Measurements from ENCODE around the gene GPC5. TPM values are rescaled to one million over a fixed set of nuclear protein-coding genes. Genes with fewer than 3 reads are reported as not detected.
"Not testable (repeated sequence)": the region's sequence is repeated elsewhere in the genome, so short reads cannot be mapped to it uniquely, and the experiment has no call there.

GPC5 gene
- total RNA-seq, 1 donor from 2014 or later, result 4.0 TPM

DNA sequence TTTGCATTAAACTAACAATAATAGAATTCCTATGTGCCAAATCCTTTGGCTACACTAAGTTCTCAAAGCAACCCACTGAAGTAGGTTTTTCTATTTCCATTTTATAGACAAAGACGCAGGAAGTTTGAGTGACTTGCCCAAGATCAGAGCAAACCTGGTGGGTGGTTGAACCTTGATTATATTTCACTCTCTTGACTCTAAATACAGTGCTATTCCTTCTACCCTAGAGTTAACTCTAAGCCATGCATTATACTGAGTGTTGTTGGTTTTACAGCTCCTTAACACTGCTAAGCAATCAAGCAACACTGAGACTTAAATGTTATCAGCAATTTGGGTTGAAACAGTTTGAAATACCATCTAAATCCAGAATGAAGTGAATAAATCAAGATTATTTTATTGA is 1014.6 kb downstream of the GPC5 start:
- no peak for DNase-seq (ENCODE audit: extremely low read depth, low read depth, low spot score)

DNA sequence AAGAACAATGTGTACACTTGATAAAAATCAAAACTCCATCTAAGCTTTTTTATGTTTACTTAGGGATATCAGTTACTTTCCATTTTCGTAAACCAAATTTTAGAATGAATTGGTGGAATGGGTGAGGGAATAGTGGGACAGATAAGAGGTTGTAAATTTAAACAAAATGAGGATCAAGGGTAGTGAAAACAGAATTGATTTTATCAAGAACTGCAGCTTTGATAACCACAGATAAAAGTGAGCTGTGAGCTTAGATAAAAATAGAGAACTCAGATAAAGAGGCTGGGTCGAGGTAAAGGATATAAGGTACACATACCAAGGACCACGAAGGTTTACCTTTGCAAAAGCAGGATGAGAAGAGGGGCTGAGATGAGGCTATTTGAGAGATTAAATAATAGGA is 1015.0 kb downstream of the GPC5 start:
- no peak for DNase-seq (ENCODE audit: extremely low read depth, low read depth, low spot score)

DNA sequence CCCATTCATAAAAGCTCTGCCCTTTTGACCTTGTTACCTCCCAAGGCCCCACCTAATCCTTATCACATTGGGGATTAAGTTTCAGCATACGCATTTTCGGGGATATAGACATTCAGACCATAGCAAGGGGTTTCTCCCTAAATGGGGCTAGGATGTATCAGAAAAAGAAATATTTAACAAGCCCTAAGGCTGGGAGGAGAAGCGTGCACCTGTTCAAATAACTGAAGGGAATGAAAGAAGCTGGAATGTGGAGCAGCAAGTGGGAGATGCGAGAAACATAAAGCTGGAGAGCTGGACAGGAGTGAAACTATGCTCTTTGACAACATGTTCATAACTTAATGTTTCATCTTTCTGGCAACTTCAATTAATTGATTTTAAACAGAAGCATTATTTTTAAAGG is 1016.4 kb downstream of the GPC5 start:
- DNase-seq (ENCODE audit: extremely low read depth, low read depth, low spot score), result no peak

DNA sequence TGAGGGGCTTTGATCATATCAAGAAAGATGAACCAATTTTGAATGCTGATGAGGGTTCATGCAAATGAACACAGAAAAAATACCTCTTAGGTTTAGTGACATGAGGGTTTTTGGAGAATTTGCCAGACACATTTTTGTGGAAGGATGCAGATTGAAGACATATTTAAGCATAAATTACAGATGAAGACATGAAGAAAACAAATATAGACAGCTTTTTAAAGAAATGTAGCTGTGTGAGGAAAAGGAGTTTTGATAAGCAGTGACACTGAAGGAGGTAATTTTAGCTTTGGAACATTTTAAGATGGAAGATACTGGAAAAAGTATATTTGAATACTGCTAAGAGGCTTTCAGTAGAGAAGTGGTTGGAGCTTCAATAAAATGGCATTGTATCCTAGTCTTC is 1017.4 kb downstream of the GPC5 start:
- no peak for DNase-seq (ENCODE audit: extremely low read depth, low read depth, low spot score)

DNA sequence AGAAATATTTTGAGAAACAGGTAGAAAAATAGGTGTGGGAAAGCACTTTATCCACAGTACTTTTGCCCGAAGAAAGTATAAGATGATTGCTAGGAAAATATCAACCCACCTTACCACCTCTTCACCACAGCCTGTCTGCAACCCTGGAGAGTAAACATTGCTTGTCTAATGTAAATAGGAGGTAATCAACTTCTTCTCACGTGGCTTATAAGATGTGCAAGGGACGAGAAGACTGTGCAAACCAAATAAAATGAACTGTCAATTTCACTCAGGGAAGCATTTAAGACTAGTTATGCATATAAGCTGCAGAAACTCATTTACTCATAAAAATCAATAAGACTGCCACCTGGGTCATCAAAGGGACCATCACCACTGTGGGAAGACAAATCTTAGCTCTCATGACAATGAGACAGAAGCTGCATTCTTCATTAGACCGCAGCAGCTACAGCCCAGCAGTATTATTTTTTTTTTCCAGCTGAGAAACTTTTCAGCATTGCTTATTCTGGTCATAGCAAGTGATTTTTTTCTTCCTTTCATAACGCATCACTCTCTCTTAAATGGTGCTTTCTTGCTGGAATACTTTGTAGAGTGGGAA is 1020.5 kb downstream of the GPC5 start:
- DNase-seq (ENCODE audit: extremely low read depth, low read depth, low spot score), result no peak

DNA sequence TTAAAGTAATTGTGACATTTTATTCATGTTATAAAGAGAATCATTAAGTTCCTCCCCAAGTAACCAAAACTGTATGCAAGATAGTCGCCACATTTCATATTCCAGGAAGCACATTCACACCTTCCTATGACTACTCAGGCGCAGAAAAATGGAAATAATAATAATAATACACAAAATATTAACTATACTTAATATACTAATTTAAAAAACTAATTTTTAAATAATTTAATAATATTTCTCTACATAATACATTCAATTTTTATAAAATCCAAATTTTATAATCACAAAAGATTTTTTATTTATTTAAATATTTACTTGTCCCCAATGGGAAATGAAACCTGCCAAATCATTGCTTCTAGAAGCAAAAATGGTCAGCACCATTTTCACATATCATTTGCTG is 1030.8 kb downstream of the GPC5 start:
- DNase-seq (ENCODE audit: extremely low read depth, low read depth, low spot score), result no peak

DNA sequence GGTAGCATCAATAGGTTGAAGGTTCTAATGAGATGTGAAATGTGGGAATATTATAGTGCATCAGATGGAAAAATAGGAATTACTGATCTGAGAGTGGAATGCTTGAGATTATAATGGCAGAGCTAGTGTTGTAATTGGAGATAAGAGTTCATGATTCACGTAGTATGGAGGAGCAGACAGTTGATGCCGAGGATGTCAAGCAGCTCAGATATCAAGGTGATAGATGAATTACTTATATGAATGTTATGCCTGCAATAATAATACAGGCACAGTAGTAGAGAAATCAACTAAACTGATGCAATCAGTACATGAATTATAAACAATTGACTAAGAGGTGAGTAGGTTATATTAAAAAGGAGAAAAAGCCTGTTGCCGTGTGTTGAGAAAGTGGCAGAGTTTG is 1035.0 kb downstream of the GPC5 start:
- DNase-seq (ENCODE audit: extremely low read depth, low read depth, low spot score), result no peak

DNA sequence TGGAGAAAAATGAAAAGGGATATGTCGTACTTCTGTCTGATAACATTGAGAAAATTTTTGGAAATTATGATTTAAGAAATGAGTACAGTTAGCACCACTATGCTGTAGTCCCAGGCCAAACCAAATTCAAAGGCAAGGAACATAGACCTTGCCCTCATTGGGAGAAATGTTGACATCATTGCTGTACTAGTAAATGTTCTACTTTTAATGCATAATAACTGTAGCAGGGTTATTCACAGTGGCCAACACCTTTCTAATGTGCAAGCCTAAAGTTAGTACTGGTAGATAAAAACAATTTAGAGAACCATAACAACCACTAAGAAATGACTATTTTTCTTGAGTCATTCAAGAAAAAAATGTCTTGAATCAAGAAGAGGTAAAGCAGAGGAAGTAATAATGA is 1035.5 kb downstream of the GPC5 start:
- no peak for DNase-seq (ENCODE audit: extremely low read depth, low read depth, low spot score)

DNA sequence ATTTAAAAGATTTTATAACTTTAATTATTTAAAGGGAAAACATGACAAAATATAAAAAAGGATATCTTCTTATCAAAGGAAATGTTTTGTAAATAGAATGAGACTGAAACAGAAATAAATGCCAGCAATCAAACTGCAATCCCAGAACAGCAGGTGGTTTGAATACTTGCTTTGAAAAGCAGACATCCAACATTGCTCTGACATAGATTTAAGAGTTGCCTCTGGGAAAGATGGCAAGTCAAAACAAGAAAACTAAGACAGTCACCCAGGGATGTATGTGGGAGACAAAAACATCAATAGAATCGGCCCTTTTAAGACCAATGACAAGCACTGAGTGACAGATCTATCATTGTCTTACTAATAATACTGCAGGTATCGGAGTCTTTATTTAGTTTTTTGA is 1038.5 kb downstream of the GPC5 start:
- DNase-seq (ENCODE audit: extremely low read depth, low read depth, low spot score), result no peak

DNA sequence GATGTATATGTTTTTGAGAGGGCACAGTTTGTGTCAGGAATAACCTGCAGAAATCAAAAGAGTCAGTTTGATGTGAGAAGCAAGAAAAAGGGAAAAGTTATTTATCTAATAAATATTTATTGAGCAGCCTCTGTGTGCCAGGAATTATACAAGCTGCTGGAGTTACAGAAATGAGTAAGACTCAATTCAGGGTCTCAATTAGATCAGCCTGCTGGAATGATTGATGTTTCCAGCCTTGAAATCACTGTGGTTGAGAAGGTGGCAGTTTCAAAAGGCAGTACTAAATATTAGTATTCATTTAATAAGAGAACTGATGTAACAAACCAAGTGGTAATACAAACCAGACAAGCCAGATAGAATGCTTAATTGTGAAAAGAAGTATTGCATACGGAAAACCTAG is 1045.8 kb downstream of the GPC5 start:
- DNase-seq (ENCODE audit: extremely low read depth, low read depth, low spot score), result no peak

DNA sequence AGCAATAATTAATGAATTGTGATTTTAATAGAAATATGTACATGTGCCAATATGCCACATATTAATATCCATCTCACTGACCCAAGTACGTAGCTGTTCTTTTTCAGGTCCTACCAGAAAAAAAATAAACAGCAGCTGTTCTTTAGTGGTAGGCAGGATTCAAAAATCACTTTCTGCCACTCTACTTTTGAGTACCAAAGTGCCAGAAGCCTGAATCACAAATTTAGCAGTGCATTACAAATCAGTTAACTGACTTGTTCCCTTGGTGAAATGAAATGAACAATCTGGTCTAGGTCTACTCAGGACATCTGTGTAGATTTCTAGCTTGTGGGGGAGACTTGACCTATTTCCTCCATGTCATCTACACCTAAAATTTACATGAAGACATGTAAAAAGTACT is 1052.6 kb downstream of the GPC5 start:
- no peak for DNase-seq (ENCODE audit: extremely low read depth, low read depth, low spot score)

DNA sequence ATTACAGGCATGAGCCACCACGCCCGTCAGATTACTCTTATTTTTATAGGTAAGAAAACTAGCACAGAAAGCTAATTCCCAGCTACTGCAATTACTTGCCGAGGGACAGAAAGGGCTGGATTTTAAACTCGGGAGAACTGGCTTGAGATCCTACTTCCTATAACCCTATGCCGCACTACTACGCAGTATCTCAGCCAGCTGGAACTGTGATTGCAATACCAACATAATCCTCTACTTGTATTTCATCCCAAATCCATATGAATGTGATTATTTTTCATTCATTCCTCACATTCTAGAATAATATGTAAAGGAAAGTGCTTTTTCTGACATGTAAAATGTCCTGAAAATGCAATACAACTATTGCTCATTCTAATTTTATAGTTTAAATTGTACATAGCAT is 1054.4 kb downstream of the GPC5 start:
- no peak for DNase-seq (ENCODE audit: extremely low read depth, low read depth, low spot score)

DNA sequence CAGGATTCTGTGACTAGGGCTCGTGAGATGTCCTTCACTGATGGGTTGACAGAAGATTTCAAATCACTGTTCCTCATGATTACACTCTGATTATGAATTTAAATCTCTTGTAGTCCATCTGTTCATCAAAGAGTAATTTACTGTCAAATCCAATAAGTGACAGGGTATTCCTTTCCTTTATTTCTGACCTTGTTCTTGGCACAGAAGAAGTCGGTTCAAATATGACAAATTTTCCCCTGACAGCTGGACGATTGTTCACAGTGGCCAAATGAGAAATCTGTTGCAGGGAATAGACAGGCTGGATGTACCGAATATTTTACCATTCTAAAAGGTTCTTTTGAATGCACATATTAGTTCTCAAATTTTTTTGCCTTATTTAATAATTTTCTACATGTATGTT is 1060.9 kb downstream of the GPC5 start:
- DNase-seq (ENCODE audit: extremely low read depth, low read depth, low spot score), result no peak

DNA sequence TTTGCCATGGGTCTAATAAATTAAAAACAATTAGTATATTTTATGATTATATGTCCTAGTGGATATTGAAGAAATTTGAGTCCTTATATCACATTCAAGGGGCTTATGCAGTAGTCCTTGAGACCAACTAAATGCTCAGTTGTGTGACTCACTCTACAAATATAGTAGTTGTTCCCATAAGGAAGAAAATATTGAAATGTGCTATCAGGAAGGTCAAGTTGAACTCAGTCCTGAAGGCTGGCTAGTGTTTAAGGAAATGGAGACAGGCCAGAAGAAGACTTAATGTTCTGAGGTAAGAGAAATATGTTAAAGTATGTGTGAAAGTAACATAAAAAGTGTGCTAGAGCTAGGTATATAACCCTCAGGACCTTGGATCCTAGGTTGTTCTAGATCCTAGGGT is 1062.1 kb downstream of the GPC5 start:
- no peak for DNase-seq (ENCODE audit: extremely low read depth, low read depth, low spot score)

DNA sequence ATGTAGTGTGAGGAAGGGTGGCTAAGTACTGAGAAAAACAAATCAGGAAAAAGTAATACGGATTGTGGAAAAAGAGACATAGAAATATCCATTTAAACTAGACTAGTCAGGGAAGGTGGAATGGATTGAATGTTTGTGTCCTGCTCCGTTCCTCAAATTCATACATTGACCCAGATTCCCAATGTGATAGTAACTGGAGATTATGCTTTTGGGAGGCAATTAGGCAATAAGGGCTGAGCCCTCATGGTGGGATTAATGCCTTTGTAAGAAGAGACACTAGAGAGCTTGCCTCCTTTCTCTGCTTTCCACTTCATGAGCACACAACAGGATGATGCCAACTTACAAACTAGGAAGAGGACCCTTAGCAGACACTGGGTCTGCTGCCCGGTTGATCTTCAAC is 1063.0 kb downstream of the GPC5 start:
- DNase-seq (ENCODE audit: extremely low read depth, low read depth, low spot score), result no peak

DNA sequence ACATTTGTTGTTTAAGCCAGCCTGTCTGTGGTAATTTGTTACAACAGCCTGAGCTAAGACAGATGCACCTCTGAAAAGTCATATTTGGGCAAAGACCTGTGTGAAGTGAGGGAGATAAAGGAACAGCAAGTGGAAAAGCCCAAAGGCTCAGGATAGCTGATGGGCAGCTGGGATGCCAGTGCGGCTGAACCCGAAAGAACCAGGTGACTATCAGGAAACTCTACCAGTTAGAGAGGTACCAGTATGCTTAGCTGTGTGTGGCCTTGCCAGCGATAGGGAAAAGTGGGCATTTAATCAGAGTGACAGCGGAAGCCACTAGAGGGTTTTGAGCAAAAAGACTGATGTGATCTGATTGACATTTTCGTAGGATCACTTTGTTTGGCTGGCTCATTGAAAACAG is 1063.4 kb downstream of the GPC5 start:
- DNase-seq (ENCODE audit: extremely low read depth, low read depth, low spot score), result no peak

DNA sequence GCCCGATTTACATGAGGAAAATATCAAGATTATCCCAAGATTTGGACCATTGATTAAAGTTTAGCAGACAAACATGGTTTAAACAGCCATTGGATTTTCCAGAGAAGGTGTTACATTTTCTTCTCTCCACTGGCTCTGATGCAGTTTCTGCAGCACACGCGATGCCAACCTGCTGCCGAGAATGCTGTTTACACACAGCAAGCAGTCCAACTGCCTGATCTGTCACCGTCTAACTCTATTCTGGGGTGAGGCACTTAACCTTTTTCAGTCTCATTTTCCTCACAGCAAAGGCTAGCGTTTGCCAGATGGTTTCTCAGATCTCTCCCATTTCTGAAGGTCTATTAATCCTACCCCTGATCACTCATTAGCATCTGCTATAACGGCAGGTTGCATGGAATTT is 1064.7 kb downstream of the GPC5 start:
- DNase-seq (ENCODE audit: extremely low read depth, low read depth, low spot score), result no peak

DNA sequence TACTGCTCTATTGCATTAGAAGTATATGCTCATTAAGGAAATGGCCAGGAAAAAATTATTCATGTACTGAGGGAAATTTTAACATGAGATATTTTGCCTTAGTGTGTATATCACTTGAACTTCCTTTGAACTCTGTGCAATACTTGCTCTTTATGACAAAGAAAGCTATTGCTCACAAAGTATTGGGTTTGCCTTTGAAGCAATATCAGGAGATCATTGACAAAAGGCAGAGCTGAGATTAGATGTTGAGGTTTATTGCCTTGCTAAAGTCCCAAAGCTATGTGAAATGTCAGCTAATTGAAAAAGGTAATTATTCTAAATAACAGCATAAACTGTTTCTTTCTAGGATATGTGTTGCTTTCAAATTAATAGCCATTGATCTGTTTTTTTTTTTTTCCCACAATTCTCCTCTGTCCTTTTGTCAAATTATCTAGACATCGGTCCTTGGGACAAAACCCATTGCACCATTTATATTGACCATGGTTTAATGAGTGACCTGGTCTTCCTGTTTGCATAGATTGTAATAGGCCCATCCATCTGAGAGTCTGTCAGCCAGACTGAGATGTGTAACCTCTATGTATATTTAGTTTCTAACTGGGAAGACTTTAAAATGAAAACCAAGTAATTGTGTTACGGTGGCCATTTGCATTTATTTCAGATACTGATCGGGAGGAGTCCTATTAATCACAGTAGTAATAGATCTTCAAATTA is 1075.5 kb downstream of the GPC5 start:
- no peak for DNase-seq (ENCODE audit: extremely low read depth, low read depth, low spot score)

DNA sequence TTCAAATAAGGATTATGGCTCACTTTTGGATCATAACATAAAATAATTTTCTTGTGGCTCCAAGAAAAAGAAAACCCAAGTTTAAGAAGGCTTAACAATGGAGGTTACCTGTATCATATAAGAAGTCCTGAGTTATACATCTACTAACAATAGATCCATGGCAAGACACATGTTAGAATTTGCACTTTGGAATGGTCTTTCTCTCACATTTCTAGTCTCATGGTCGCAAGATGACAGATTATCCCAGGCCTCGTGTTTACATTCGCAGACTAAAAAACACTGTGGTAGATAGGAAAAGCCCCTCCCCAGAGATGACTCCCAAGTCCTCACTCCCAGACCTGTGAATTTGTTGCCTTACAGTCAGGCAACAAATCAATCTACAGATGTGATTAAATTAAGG is 1082.0 kb downstream of the GPC5 start:
- no peak for DNase-seq (ENCODE audit: extremely low read depth, low read depth, low spot score)

DNA sequence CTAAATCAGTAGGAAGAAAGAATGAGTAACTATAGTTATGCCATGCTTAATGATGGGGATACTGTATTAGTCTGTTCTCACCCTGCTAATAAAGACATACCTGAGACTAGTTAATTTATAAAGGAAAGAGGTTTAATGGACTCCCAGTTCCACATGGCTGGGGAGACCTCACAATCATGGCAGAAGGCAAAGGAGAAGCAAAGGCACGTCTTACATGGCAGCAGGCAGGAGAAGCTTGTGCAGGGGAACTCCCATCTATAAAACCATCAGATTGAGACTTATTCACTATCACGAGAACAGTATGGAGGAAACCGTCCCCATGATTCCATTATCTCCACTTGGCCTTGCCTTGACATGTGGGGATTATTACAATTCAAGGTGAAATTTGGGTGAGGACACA is 1084.4 kb downstream of the GPC5 start:
- not testable (repeated sequence) for DNase-seq (ENCODE audit: extremely low read depth, low read depth, low spot score)

DNA sequence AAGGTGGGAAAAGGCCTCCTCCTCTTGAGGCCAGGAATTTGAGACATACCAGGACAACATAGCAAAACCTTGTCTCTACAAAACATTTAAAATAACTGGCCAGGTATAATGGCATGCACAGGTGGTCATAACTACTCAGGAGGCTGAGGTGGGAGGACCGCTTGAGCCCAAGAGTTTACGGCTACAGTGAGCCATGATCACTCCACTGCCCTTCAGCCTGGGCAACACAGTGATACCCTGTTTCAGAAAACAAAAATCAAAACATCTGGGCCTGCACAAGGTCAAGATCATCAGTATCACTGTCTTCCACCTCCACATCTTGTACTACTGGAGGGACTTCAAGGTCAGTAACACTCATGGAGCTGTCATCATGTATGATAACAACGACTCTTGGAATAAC is 1085.5 kb downstream of the GPC5 start:
- DNase-seq (ENCODE audit: extremely low read depth, low read depth, low spot score), result no peak

DNA sequence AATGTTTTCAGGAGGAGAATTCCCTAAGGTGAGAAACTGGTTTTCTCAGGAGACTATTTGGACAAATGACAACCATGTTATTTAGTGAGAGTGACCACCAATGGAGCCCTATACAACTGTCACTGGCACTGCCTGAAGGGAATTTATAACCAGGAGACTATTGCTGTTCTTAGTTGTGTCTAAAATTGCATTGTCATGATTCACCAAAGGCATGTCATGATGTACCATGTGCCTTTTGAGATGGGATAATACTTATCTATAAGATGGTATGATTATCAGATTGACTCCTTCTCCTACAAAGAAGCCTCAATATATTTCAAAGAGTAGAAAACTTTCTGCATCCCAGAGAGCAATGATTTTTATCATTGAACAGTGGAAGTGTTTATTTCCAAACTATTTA is 1088.8 kb downstream of the GPC5 start:
- DNase-seq (ENCODE audit: extremely low read depth, low read depth, low spot score), result no peak

DNA sequence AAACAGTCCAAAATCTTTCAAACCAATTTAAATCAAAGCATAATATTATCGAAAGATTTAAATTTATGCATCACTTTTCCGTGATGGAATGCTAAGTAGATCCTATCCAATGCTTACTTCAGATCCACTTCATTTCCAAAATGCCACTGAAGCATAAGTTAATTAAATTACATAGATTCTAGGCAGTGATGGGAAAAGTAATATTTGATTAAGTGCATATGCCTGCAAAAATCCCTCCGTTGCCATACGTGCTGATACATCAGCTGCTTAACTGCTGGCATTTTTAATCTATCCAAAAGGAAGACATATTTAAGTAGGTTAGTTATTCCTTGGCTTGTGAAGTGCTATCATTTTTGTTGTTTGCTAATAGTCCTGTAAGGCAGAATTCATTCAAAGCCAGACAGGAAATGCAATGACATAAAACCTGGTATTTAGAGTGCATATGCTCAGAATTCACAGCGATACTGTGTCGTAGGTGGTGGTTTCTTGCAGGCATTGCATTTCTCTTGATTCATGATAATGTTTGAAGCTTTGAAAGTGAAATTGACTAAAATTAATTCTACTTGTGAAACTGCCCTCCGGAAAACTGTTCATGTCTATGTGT is 1089.9 kb downstream of the GPC5 start:
- DNase-seq (ENCODE audit: extremely low read depth, low read depth, low spot score), result no peak
